ENCODE data around the gene PPFIA4.

The PPFIA4 gene

GRCh38 chr1:203060115-203060514, 33.8 kb downstream of the PPFIA4 start:
- TF ChIP-seq CTCF (IDR thresholded peaks at IDR 0.05; ENCODE audit: low read depth, low read length) = no peak
- no peak for DNase-seq (ENCODE audit: extremely low read depth, low read depth)

GRCh38 chr1:203063287-203063686, 37.0 kb downstream of the PPFIA4 start:
- TF ChIP-seq CTCF (IDR thresholded peaks at IDR 0.05; ENCODE audit: low read depth, low read length) = no peak
- DNase-seq (ENCODE audit: extremely low read depth, low read depth) = no peak

GRCh38 chr1:203065191-203065590, 38.9 kb downstream of the PPFIA4 start:
- TF ChIP-seq CTCF (IDR thresholded peaks at IDR 0.05; ENCODE audit: low read depth, low read length) = no peak
- DNase-seq (ENCODE audit: extremely low read depth, low read depth) = no peak

- DNase-seq (ENCODE audit: extremely low read depth, low read depth) = no peak
- TF ChIP-seq CTCF (IDR thresholded peaks at IDR 0.05; ENCODE audit: low read depth, low read length) = no peak
Measured at GRCh38 chr1:203065986-203066385, 39.7 kb downstream of the PPFIA4 start.

GRCh38 chr1:203066965-203067364, 40.7 kb downstream of the PPFIA4 start:
- DNase-seq (ENCODE audit: extremely low read depth, low read depth) = no peak
- no peak for TF ChIP-seq CTCF (IDR thresholded peaks at IDR 0.05; ENCODE audit: low read depth, low read length)

- no peak for DNase-seq (ENCODE audit: extremely low read depth, low read depth)
Measured at GRCh38 chr1:203069030-203069747, 42.9 kb downstream of the PPFIA4 start.

More at GRCh38 chr1:203069030-203069747, 42.9 kb downstream of the PPFIA4 start:
- no peak for TF ChIP-seq CTCF (IDR thresholded peaks at IDR 0.05; ENCODE audit: low read depth, low read length)

Measured in AG09319 (cell line).